ACC112 (cell line): ENCODE results near the gene DLGAP5.

Experiments used
- H2AFZ ChIP-seq: fragments of 200-600 bp; sonication (generic); one replicate; pipeline ENCODE4 v1.6.0; 2017; ENCODE audit warnings: antibody characterized with exemption, low read length; ENCODE audit not compliant: unreplicated experiment
- H3K27ac ChIP-seq: fragments of 200-600 bp; sonication (generic); 2 replicates; pipeline ENCODE4 v1.5.1; 2014; ENCODE audit warnings: low read depth, mild to moderate bottlenecking, antibody characterized with exemption, low read length, moderate library complexity
- H3K27me3 ChIP-seq: fragments of 200-600 bp; sonication (generic); 2 replicates; pipeline ENCODE4 v1.6.1; 2014; ENCODE audit warnings: mild to moderate bottlenecking, antibody characterized with exemption, low read length, moderate library complexity, mixed read lengths; ENCODE audit not compliant: insufficient read depth
- H3K36me3 ChIP-seq: fragments of 200-600 bp; sonication (generic); 2 replicates; pipeline ENCODE4 v1.6.1; 2016; ENCODE audit warnings: mild to moderate bottlenecking, antibody characterized with exemption, low read length, moderate library complexity, mixed read lengths; ENCODE audit not compliant: insufficient read depth
- H3K4me1 ChIP-seq: fragments of 200-600 bp; sonication (generic); one replicate; pipeline ENCODE4 v1.6.1; 2016; ENCODE audit warnings: low read length, mixed read lengths; ENCODE audit not compliant: insufficient read depth, unreplicated experiment, control insufficient read depth
- H3K4me3 ChIP-seq: fragments of 200-600 bp; sonication (generic); 2 replicates; pipeline ENCODE4 v1.5.1; 2014; ENCODE audit warnings: mild to moderate bottlenecking, low read depth, low read length
- H3K79me2 ChIP-seq: fragments of 200-600 bp; sonication (generic); one replicate; pipeline ENCODE4 v1.6.0; 2016; ENCODE audit warnings: low read length; ENCODE audit not compliant: control insufficient read depth, unreplicated experiment, insufficient read depth

Gene DLGAP5

GRCh38 chr14:55109836-55110235, 81.5 kb downstream of the DLGAP5 start:
- H3K4me3 ChIP-seq = no peak overlapping the region
- no peaks in the 10 kb centered on the region for H3K36me3 ChIP-seq
- no peaks in the 10 kb centered on the region for H3K27me3 ChIP-seq
- H3K27ac ChIP-seq = no peak overlapping the region
- no peak overlapping the region for H2AFZ ChIP-seq
- no peaks in the 10 kb centered on the region for H3K79me2 ChIP-seq
- H3K4me1 ChIP-seq = peaks cover 27% of the 10 kb centered on the region

GRCh38 chr14:55107766-55108554, 83.4 kb downstream of the DLGAP5 start:
- Histone ChIP-seq H3K79me2 (no peaks in the 10 kb centered on the region), H2AFZ (peak overlapping the region; percentile 85), H3K4me3 (peak overlapping the region; percentile 65), H3K4me1 (peaks cover 40% of the 10 kb centered on the region), H3K27me3 (no peaks in the 10 kb centered on the region), H3K27ac (peak overlapping the region; percentile 99), H3K36me3 (peaks cover 3% of the 10 kb centered on the region; the same call in 1 of the 2 replicates)

- Histone ChIP-seq H3K27me3 (no peaks in the 10 kb centered on the region), H3K79me2 (no peaks in the 10 kb centered on the region), H3K36me3 (peaks cover 3% of the 10 kb centered on the region; the same call in 1 of the 2 replicates), H3K4me3 (no peak overlapping the region), H2AFZ (no peak overlapping the region), H3K27ac (peak overlapping the region; percentile 99; the same call in 1 of the 2 replicates), H3K4me1 (peaks cover 59% of the 10 kb centered on the region)
These were observed 85.4 kb downstream of the DLGAP5 start for GRCh38 chr14:55105991-55106390.

GRCh38 chr14:55103971-55104954, 87.1 kb downstream of the DLGAP5 start:
- Histone ChIP-seq H2AFZ (no peak overlapping the region), H3K79me2 (no peaks in the 10 kb centered on the region), H3K36me3 (peaks cover 3% of the 10 kb centered on the region; the same call in 1 of the 2 replicates), H3K27ac (peak overlapping the region; percentile 99), H3K4me3 (0 out of 2 replicates have a peak overlapping the region, but pooled peaks have one; percentile 70), H3K4me1 (peaks cover 62% of the 10 kb centered on the region), H3K27me3 (no peaks in the 10 kb centered on the region)

- Histone ChIP-seq H2AFZ (peak overlapping the region; percentile 92), H3K27me3 (no peaks in the 10 kb centered on the region), H3K36me3 (peaks cover 3% of the 10 kb centered on the region; the same call in 1 of the 2 replicates), H3K4me3 (peak overlapping the region; percentile 70), H3K27ac (peak overlapping the region; percentile 99), H3K79me2 (no peaks in the 10 kb centered on the region), H3K4me1 (peaks cover 53% of the 10 kb centered on the region)
These were observed 88.3 kb downstream of the DLGAP5 start for GRCh38 chr14:55103005-55103640.

GRCh38 chr14:55102141-55102621, 89.2 kb downstream of the DLGAP5 start:
- Histone ChIP-seq H3K36me3 (peaks cover 3% of the 10 kb centered on the region; the same call in 1 of the 2 replicates), H3K4me1 (peaks cover 46% of the 10 kb centered on the region), H3K27me3 (no peaks in the 10 kb centered on the region), H3K4me3 (peak overlapping the region; percentile 70), H3K79me2 (no peaks in the 10 kb centered on the region), H2AFZ (peak overlapping the region; percentile 92), H3K27ac (peak overlapping the region; percentile 99)

GRCh38 chr14:55101698-55102097, 89.7 kb downstream of the DLGAP5 start:
- Histone ChIP-seq H3K4me1 (peaks cover 42% of the 10 kb centered on the region), H3K27me3 (no peaks in the 10 kb centered on the region), H3K27ac (peak overlapping the region; percentile 99), H3K79me2 (no peaks in the 10 kb centered on the region), H3K4me3 (peak overlapping the region; percentile 70; the same call in 1 of the 2 replicates), H2AFZ (no peak overlapping the region), H3K36me3 (peaks cover 3% of the 10 kb centered on the region; the same call in 1 of the 2 replicates)

- peaks cover 3% of the 10 kb centered on the region; the same call in 1 of the 2 replicates for H3K36me3 ChIP-seq
- no peak overlapping the region for H3K27ac ChIP-seq
- H2AFZ ChIP-seq = no peak overlapping the region
- H3K4me3 ChIP-seq = no peak overlapping the region
- H3K27me3 ChIP-seq = no peaks in the 10 kb centered on the region
- H3K4me1 ChIP-seq = peaks cover 39% of the 10 kb centered on the region
- no peaks in the 10 kb centered on the region for H3K79me2 ChIP-seq
These were observed 91.6 kb downstream of the DLGAP5 start for GRCh38 chr14:55099756-55100155.

GRCh38 chr14:55098561-55098898, 92.9 kb downstream of the DLGAP5 start:
- Histone ChIP-seq H3K79me2 (no peaks in the 10 kb centered on the region), H3K27ac (no peak overlapping the region), H3K4me3 (no peak overlapping the region), H3K27me3 (no peaks in the 10 kb centered on the region), H3K4me1 (peaks cover 37% of the 10 kb centered on the region), H2AFZ (no peak overlapping the region), H3K36me3 (no peaks in the 10 kb centered on the region)
